Endothelial cell of umbilical vein (primary cell): ENCODE results near the gene P3H2. TPM values are rescaled to one million over a fixed set of nuclear protein-coding genes. Genes with fewer than 3 reads are reported as not detected.

ENCODE experiments used
- BruUV-seq: library from RNA; stranded (reverse); fragments of 400-500 nt; replicated peaks from 2 replicates; lab custom pipeline; 2021; lab: Mats Ljungman, UMichigan
- CTCF ChIA-PET: fragments of 300-600, 350-600 bp; sonication (Branson Sonifier 250); formaldehyde crosslinking; loops from one replicate; lab custom pipeline; 2021; ENCODE audit warnings: antibody characterized with exemption, inconsistent platforms; lab: Charles Lee
- POLR2A ChIA-PET: fragments of 300-600, 350-600 bp; sonication (Branson Sonifier 250); formaldehyde crosslinking; loops from one replicate; lab custom pipeline; 2021; ENCODE audit warnings: antibody characterized with exemption, inconsistent platforms; lab: Charles Lee
- DNase-seq: peaks from one replicate; pipeline ENCODE4 v3.0.0-alpha.2; 2011; ENCODE audit warnings: low read depth, low spot score
- FAIRE-seq: peaks from 2 replicates; lab custom pipeline; 2011; peaks lifted over from hg19 to GRCh38; lab: Jason Lieb, UNC
- H2AFZ ChIP-seq: 2 replicates; pipeline ENCODE4 v1.6.0; 2012; ENCODE audit warnings: low read depth, low read length, control low read depth, inconsistent platforms
- H3K27ac ChIP-seq: 2 replicates; pipeline ENCODE4 v1.5.1; 2011; ENCODE audit warnings: low read depth, mild to moderate bottlenecking, control low read depth, low read length, moderate library complexity; ENCODE audit not compliant: insufficient read depth
- H3K27me3 ChIP-seq, 2 experiments: 2 replicates each; pipeline versions ENCODE4 v1.6.0 to v1.6.1; 2011; ENCODE audit warnings: low read length in 2 of 2, mixed read lengths in 1 of 2; ENCODE audit not compliant: control insufficient read depth in 2 of 2, insufficient read depth in 2 of 2
- H3K36me3 ChIP-seq, 2 experiments: 2 replicates in 1 of 2; 3 replicates in 1 of 2; pipeline ENCODE4 v1.5.1; 2011; ENCODE audit warnings: low read length in 2 of 2, mild to moderate bottlenecking in 1 of 2, moderate library complexity in 1 of 2; ENCODE audit not compliant: control insufficient read depth in 2 of 2, insufficient read depth in 2 of 2; ENCODE audit errors: extremely low read depth in 1 of 2
- H3K4me1 ChIP-seq: 3 replicates; pipeline ENCODE4 v1.5.1; 2011; ENCODE audit warnings: mild to moderate bottlenecking, low read length; ENCODE audit not compliant: control insufficient read depth, insufficient read depth; ENCODE audit errors: extremely low read depth
- H3K4me2 ChIP-seq: 2 replicates; pipeline ENCODE4 v1.6.1; 2011; ENCODE audit warnings: low read length, control low read depth, mixed read lengths; ENCODE audit not compliant: insufficient read depth
- H3K4me3 ChIP-seq, 3 experiments: fragments of 200-600 bp in 1 of 3; sonication (generic), shearing (Covaris generic) in 1 of 3; replicated peaks in 1 of 3; 2 replicates each; pipeline ENCODE4 v1.5.1; 2011 to 2016; ENCODE audit warnings: control low read depth in 3 of 3, low read length in 3 of 3, mild to moderate bottlenecking in 2 of 3, inconsistent platforms in 1 of 3, low read depth in 1 of 3, moderate library complexity in 1 of 3; ENCODE audit not compliant: insufficient read depth in 1 of 3
- H3K79me2 ChIP-seq: 2 replicates; pipeline ENCODE4 v1.6.0; 2012; ENCODE audit warnings: low read length, inconsistent platforms; ENCODE audit not compliant: control insufficient read depth, insufficient read depth
- H3K9ac ChIP-seq: replicated peaks from 2 replicates; pipeline ENCODE3; 2011; ENCODE audit warnings: low read length, control low read depth; ENCODE audit not compliant: insufficient read depth; ENCODE audit errors: extremely low read depth
- H3K9me1 ChIP-seq: replicated peaks from 3 replicates; pipeline ENCODE4 v1.6.0; 2011; ENCODE audit warnings: mild to moderate bottlenecking, low read length; ENCODE audit not compliant: control insufficient read depth, insufficient read depth; ENCODE audit errors: extremely low read depth
- H3K9me3 ChIP-seq: replicated peaks from 2 replicates; pipeline ENCODE4 v1.5.1; 2012; ENCODE audit warnings: low read length, inconsistent platforms; ENCODE audit not compliant: control insufficient read depth, insufficient read depth
- H4K20me1 ChIP-seq: replicated peaks from 2 replicates; pipeline ENCODE3; 2011; ENCODE audit warnings: mild to moderate bottlenecking, low read length; ENCODE audit not compliant: control insufficient read depth, insufficient read depth; ENCODE audit errors: extremely low read depth
- EZH2 ChIP-seq: IDR thresholded peaks from 2 replicates; pipeline ENCODE4 v1.6.1; 2012; ENCODE audit warnings: borderline replicate concordance, low read depth, mild to moderate bottlenecking, moderate library complexity, low read length, inconsistent platforms; ENCODE audit not compliant: severe bottlenecking
- FOS ChIP-seq: IDR thresholded peaks from 2 replicates; pipeline ENCODE4 v1.6.1; 2011; ENCODE audit warnings: mild to moderate bottlenecking, low read length, moderate library complexity, borderline replicate concordance; ENCODE audit not compliant: insufficient read depth
- GATA2 ChIP-seq: IDR thresholded peaks from 2 replicates; pipeline ENCODE4 v1.7.0; 2011; ENCODE audit warnings: low read depth, mild to moderate bottlenecking, moderate library complexity, mixed read lengths, low read length; ENCODE audit not compliant: insufficient read length, insufficient read depth
- JUN ChIP-seq: IDR thresholded peaks from 2 replicates; pipeline ENCODE4 v1.6.1; 2011; ENCODE audit warnings: borderline replicate concordance, low read depth; ENCODE audit not compliant: insufficient read length, insufficient read depth
- MYC ChIP-seq: IDR thresholded peaks from one replicate; pipeline ENCODE4 v1.6.1; 2011; ENCODE audit warnings: mild to moderate bottlenecking, low read depth, low read length
- POLR2A ChIP-seq: IDR thresholded peaks from 2 replicates; pipeline ENCODE4 v1.6.1; 2012; ENCODE audit warnings: low read depth, mild to moderate bottlenecking, control low read depth, low read length
- POLR2AphosphoS5 ChIP-seq: IDR thresholded peaks from 2 replicates; pipeline ENCODE4 v1.6.1; 2012; ENCODE audit warnings: low read depth, mild to moderate bottlenecking, control low read depth, low read length, moderate library complexity; ENCODE audit not compliant: insufficient read depth
- dilution Hi-C: fragments of 300-500 bp; cut with MboI; formaldehyde crosslinking; loops from one replicate; pipeline ENCODE4 v1.15.0; 2019; ENCODE audit warnings: low sequenced_read_pairs; ENCODE audit not compliant: extremely low pct_ligation_motif_present
- intact Hi-C: fragments of 100-400 bp; cut with micrococcal nuclease; formaldehyde crosslinking; loops from one replicate; pipeline ENCODE4 v1.10.0; 2022
- polyA plus RNA-seq, 4 experiments: library from polyadenylated mRNA; depleted of rRNA in 3 of 4; stranded (reverse) in 3 of 4; unstranded in 1 of 4; fragments of >200 nt; gene quantifications; 2 replicates each; pipeline versions ENCODE4 v1.2.1 to v1.2.3, GENCODE V29; 2011 to 2012; ENCODE audit warnings: missing spikeins in 1 of 4
- total RNA-seq: library from RNA; stranded (reverse); gene quantifications from 2 replicates; pipeline ENCODE4 v1.2.3, GENCODE V29; 2021
- TF ChIP-seq, protein P1 (sequence below), 2 donors: IDR thresholded peaks; 1 replicate in 1 of 2; 2 replicates in 1 of 2; pipeline ENCODE4 v1.5.1; 2011; ENCODE audit warnings: low read length in 2 of 2, mild to moderate bottlenecking in 2 of 2, moderate library complexity in 2 of 2, control low read depth in 1 of 2, inconsistent platforms in 1 of 2, low read depth in 1 of 2; ENCODE audit not compliant: insufficient read depth in 1 of 2; ENCODE audit errors: extremely low read depth in 1 of 2
- TF ChIP-seq, protein P2 (sequence below): IDR thresholded peaks from 2 replicates; pipeline ENCODE4 v1.6.1; 2011; ENCODE audit not compliant: insufficient read depth, insufficient read length

Gene P3H2
- total and polyA plus RNA-seq, 2 donors (not counting 3 experiments of a cell fraction or from before 2014, with no cell fraction given) = 6.6 to 6.8 TPM

DNA sequence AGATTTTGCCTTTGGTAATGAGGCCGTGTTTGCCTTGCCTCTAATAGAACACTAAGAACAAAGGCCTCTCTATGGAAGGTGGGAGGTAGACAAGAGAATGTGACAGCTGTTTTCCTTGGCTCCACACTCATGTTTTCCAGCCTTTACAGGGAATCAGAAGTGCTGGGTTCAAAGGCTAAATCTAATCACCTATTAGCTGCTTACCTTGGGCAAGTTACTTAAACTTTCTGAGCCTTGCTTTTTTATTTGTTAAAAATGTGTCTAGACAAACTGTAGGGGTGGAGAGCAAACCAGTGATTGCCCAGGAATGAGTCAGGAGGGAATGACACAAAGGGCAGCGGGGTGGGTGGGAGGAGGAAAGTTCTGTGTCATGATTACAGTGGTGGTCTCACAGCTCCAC lies 179.0 kb downstream of the P3H2 start:
- intact Hi-C loops (no loop called here), dilution Hi-C loops (no loop called here)
- H3K27ac ChIP-seq = peak overlapping the region; percentile 26
- FAIRE-seq (no peak), DNase-seq (peak; percentile 53)
- peaks cover 16% of the 10 kb centered on the region for H3K4me1 ChIP-seq
- CTCF ChIA-PET = interaction anchor here (1.9 kb wide), 1 partner anchor 33 kb away, joined by 7 read pairs; no protein-coding TSS in a partner anchor
- H3K27me3 ChIP-seq = no peaks in the 10 kb centered on the region
- H3K79me2 ChIP-seq = no peaks in the 10 kb centered on the region
- H3K36me3 ChIP-seq = no peaks in the 10 kb centered on the region
- H3K4me2 ChIP-seq = no peak overlapping the region
- H3K9me1 ChIP-seq = no peaks in the 10 kb centered on the region
- peak overlapping the region; percentile 74 for H2AFZ ChIP-seq
- POLR2A ChIA-PET = no interaction called here
- TF ChIP-seq FOS (peak; percentile 58), POLR2AphosphoS5 (no peak), EZH2 (no peak), JUN (no peak), GATA2 (no peak), MYC (no peak)
- H3K9me3 ChIP-seq = no peaks in the 10 kb centered on the region
- no TSS peak for BruUV-seq
- no peak overlapping the region for H3K9ac ChIP-seq
- no peaks in the 10 kb centered on the region for H4K20me1 ChIP-seq
- no peak overlapping the region for H3K4me3 ChIP-seq

DNA sequence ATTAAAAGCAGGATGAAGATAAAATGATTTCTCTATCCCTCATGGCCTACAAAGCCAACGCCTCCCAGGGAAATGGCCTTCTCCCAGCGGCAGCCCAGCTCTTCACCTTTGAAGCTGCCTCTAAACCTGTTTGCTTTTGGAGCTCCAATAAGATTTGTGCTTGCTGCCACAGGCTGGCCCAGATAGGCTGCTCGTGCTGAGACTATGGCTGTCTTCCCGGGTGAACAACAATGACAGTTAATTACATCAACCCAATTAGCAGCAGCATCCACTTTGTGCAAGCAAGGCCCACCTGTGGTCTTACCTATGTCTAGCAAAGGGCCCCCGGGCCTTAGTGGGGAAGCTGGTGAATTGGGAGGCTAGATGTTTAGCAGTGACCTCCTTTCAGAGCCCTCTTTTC lies 179.6 kb downstream of the P3H2 start:
- peaks cover 16% of the 10 kb centered on the region for H3K4me1 ChIP-seq
- BruUV-seq = no TSS peak
- intact Hi-C loops = no loop called here

More for the DNA sequence above, 179.6 kb downstream of the P3H2 start:
- ChIA-PET CTCF (interaction anchor here (1.9 kb wide), 1 partner anchor 33 kb away, joined by 7 read pairs; no protein-coding TSS in a partner anchor), POLR2A (no interaction called here)
- dilution Hi-C loops = no loop called here
- FAIRE-seq (no peak), DNase-seq (no peak)
- no peak overlapping the region for H3K4me2 ChIP-seq
- no peaks in the 10 kb centered on the region for H3K9me1 ChIP-seq
- H3K27ac ChIP-seq = no peak overlapping the region
- TF ChIP-seq, protein P1, sequence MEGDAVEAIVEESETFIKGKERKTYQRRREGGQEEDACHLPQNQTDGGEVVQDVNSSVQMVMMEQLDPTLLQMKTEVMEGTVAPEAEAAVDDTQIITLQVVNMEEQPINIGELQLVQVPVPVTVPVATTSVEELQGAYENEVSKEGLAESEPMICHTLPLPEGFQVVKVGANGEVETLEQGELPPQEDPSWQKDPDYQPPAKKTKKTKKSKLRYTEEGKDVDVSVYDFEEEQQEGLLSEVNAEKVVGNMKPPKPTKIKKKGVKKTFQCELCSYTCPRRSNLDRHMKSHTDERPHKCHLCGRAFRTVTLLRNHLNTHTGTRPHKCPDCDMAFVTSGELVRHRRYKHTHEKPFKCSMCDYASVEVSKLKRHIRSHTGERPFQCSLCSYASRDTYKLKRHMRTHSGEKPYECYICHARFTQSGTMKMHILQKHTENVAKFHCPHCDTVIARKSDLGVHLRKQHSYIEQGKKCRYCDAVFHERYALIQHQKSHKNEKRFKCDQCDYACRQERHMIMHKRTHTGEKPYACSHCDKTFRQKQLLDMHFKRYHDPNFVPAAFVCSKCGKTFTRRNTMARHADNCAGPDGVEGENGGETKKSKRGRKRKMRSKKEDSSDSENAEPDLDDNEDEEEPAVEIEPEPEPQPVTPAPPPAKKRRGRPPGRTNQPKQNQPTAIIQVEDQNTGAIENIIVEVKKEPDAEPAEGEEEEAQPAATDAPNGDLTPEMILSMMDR (IDR thresholded peaks at IDR 0.05; ENCODE audit: extremely low read depth in 1 of 2, insufficient read depth in 1 of 2, low read depth in 1 of 2, low read length in 2 of 2) = no peak
- TF ChIP-seq POLR2AphosphoS5 (no peak), EZH2 (no peak), POLR2A (no peak), FOS (no peak), MYC (no peak), GATA2 (no peak), JUN (no peak)
- TF ChIP-seq, protein P2, sequence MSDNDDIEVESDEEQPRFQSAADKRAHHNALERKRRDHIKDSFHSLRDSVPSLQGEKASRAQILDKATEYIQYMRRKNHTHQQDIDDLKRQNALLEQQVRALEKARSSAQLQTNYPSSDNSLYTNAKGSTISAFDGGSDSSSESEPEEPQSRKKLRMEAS = no peak
- H3K27me3 ChIP-seq = no peaks in the 10 kb centered on the region
- H4K20me1 ChIP-seq = no peaks in the 10 kb centered on the region
- no peaks in the 10 kb centered on the region for H3K9me3 ChIP-seq
- H2AFZ ChIP-seq = peak overlapping the region; percentile 74
- no peak overlapping the region for H3K9ac ChIP-seq
- H3K4me3 ChIP-seq = no peak overlapping the region
- H3K36me3 ChIP-seq = no peaks in the 10 kb centered on the region
- H3K79me2 ChIP-seq = no peaks in the 10 kb centered on the region
